Mesendoderm (in vitro differentiated cells): Measurements from ENCODE around the gene TMEM94.
"Not testable (repeated sequence)": the region's sequence is repeated elsewhere in the genome, so short reads cannot be mapped to it uniquely, and the experiment has no call there.

Experiments
- DNase-seq: peaks from one replicate; pipeline ENCODE4 v3.0.0; 2013
- H2AK5ac ChIP-seq: 2 replicates; pipeline ENCODE4 v1.6.1; 2013; ENCODE audit warnings: low read length, inconsistent platforms
- H2BK120ac ChIP-seq: 2 replicates; pipeline ENCODE4 v1.6.1; 2013; ENCODE audit warnings: low read depth, mild to moderate bottlenecking, low read length, moderate library complexity, mixed read lengths
- H2BK15ac ChIP-seq: replicated peaks from 2 replicates; pipeline ENCODE4 v1.6.1; 2013; ENCODE audit warnings: low read depth, mild to moderate bottlenecking, moderate library complexity
- H2BK5ac ChIP-seq: 2 replicates; pipeline ENCODE4 v1.6.1; 2013; ENCODE audit warnings: low read length, inconsistent platforms
- H3K18ac ChIP-seq: 2 replicates; pipeline ENCODE4 v1.6.1; 2013; ENCODE audit warnings: mild to moderate bottlenecking, low read length, mixed read lengths
- H3K23ac ChIP-seq: one replicate; pipeline ENCODE4 v1.6.1; 2013; ENCODE audit warnings: low read length
- H3K27ac ChIP-seq: 2 replicates; pipeline ENCODE4 v1.5.1; 2013; ENCODE audit warnings: low read depth, mild to moderate bottlenecking, inconsistent platforms, low read length, moderate library complexity
- H3K27me3 ChIP-seq: 2 replicates; pipeline ENCODE4 v1.6.1; 2013; ENCODE audit warnings: low read length, control low read depth, mild to moderate bottlenecking, inconsistent platforms; ENCODE audit not compliant: insufficient read depth, poor library complexity
- H3K36me3 ChIP-seq: 2 replicates; pipeline ENCODE4 v1.6.1; 2013; ENCODE audit warnings: low read length, inconsistent platforms; ENCODE audit not compliant: control insufficient read depth, insufficient read depth
- H3K4ac ChIP-seq: one replicate; pipeline ENCODE4 v1.6.1; 2013; ENCODE audit warnings: low read depth, mild to moderate bottlenecking, low read length, moderate library complexity
- H3K4me1 ChIP-seq: 2 replicates; pipeline ENCODE4 v1.6.1; 2013; ENCODE audit warnings: low read depth, low read length, inconsistent platforms; ENCODE audit not compliant: control insufficient read depth
- H3K4me2 ChIP-seq: 2 replicates; pipeline ENCODE4 v1.6.1; 2013; ENCODE audit warnings: low read length
- H3K4me3 ChIP-seq: 2 replicates; pipeline ENCODE4 v1.5.1; 2013; ENCODE audit warnings: mild to moderate bottlenecking, low read length
- H3K56ac ChIP-seq: one replicate; pipeline ENCODE4 v1.6.1; 2013; ENCODE audit warnings: low read length
- H3K79me1 ChIP-seq: 2 replicates; pipeline ENCODE4 v1.6.1; 2013; ENCODE audit warnings: low read length, inconsistent platforms
- H3K79me2 ChIP-seq: 2 replicates; pipeline ENCODE4 v1.6.1; 2013; ENCODE audit warnings: mild to moderate bottlenecking, low read length; ENCODE audit not compliant: control insufficient read depth, insufficient read depth
- H3K9ac ChIP-seq: 2 replicates; pipeline ENCODE4 v1.6.1; 2013; ENCODE audit warnings: low read length, inconsistent platforms
- H4K5ac ChIP-seq: one replicate; pipeline ENCODE4 v1.6.1; 2013; ENCODE audit warnings: low read length
- H4K8ac ChIP-seq: one replicate; pipeline ENCODE4 v1.6.1; 2013; ENCODE audit warnings: low read depth, mild to moderate bottlenecking, control low read depth, low read length, moderate library complexity
- WGBS: extraction: QIAGEN DNeasy Blood & Tissue Kit; methylation state at CpG from one replicate; pipeline ENCODE4 v1.1.7; 2013; ENCODE audit warnings: low lambda C conversion rate, missing lambda C conversion rate; ENCODE audit not compliant: insufficient coverage; ENCODE audit errors: extremely low coverage; 5-methylcytosine and 5-hydroxymethylcytosine counted together

TMEM94 gene

DNA sequence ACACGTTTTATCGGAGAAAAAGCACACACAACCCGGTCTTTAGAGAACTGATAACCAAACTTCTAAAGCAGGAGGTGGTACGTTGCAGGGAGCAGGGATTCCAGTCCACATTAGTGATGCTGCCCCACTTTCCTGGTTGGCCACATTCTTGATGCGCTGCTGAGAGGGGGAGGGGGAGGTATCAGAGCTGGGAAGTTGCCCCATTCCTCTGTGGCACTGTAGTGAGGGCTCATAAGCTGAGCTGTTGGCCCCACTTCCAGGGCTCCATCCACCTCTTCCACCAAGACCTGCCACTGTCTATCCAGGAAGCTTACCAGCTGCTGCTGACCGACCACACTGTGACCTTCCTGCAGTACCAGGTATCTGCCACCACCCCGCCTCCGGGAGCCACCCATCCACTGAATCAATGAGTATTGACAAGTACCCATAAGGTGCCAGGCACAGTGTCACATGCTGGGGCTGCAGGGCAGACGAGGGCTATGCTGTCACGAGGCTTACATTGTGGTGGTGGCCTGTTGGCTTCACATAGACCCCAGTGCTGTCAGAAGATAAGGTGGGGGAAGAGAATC lies 60.9 kb downstream of the TMEM94 start:
- Histone ChIP-seq H3K4ac (no peak overlapping the region), H3K23ac (no peak overlapping the region), H3K9ac (peak overlapping the region; percentile 85), H3K4me1 (peaks cover 3% of the 10 kb centered on the region), H3K18ac (no peak overlapping the region), H4K5ac (no peak overlapping the region), H3K4me3 (peak overlapping the region; percentile 81), H3K79me2 (peaks cover 2% of the 10 kb centered on the region), H2AK5ac (no peak overlapping the region), H3K79me1 (peaks cover 14% of the 10 kb centered on the region), H3K4me2 (peak overlapping the region; percentile 35), H4K8ac (no peak overlapping the region), H2BK5ac (no peak overlapping the region), H3K56ac (peak overlapping the region; percentile 92), H3K27me3 (no peaks in the 10 kb centered on the region), H2BK15ac (no peak overlapping the region), H3K27ac (no peak overlapping the region), H3K36me3 (peaks cover 2% of the 10 kb centered on the region), H2BK120ac (no peak overlapping the region)
- no CpG with 5 or more reads among the region's 10 CpGs for WGBS
- DNase-seq: peak; percentile 45

DNA sequence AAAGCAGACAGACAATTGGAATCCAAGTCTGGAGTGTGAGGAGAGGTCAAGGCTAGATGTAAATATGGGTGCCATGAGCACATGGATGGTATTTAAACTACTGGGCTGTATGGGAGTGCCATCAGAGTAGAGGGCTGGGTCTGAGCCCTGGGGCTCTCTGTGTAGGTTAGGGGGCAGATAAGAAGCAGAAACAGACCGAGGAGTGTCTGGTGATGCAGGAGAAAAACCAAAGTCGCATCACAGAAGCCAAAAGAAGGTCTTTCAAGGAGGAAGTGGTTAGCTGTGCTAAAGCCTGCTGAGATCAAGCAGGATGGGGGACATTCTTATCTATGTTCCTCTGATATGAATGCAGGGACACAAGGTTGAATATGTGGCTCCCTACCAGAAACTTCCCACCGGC lies 61.8 kb downstream of the TMEM94 start:
- Histone ChIP-seq H3K4me1 (peaks cover 3% of the 10 kb centered on the region), H3K4me2 (no peak overlapping the region), H3K4me3 (no peak overlapping the region), H3K79me2 (peaks cover 2% of the 10 kb centered on the region), H2AK5ac (no peak overlapping the region), H4K8ac (no peak overlapping the region), H2BK5ac (no peak overlapping the region), H3K18ac (no peak overlapping the region), H3K27ac (no peak overlapping the region), H3K56ac (no peak overlapping the region), H3K36me3 (peaks cover 3% of the 10 kb centered on the region), H2BK120ac (no peak overlapping the region), H4K5ac (no peak overlapping the region), H3K4ac (no peak overlapping the region), H3K27me3 (no peaks in the 10 kb centered on the region), H3K79me1 (peaks cover 14% of the 10 kb centered on the region), H3K9ac (no peak overlapping the region), H2BK15ac (no peak overlapping the region), H3K23ac (no peak overlapping the region)
- DNase-seq: no peak
- WGBS: no CpG with 5 or more reads among the region's 3 CpGs

DNA sequence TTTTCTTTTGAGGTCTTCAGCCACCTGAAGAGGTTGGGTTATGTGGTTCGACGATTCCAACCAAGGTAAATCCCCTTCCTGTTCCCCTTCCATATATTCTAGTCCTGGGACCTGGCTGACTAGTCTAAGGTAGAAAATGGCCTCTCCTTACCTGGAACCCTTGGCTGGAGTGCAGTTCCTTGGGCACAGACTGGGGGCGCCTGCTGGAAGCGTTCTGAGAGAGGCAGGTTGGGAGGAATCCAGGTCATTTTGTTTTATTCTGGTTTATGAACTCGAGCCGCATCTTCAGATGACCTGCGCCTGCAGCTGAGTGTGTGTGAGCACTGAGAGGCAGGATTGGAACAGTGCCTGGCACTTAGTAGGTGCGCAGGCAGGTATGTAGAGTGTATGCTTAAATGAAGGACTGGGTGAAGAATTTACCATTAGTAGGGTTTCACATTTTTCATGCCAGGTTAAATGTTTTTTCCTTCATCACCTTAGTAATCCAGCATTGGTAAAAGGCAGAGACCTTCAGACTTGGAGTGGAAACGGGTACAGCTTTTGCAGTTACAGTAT lies 62.6 kb downstream of the TMEM94 start:
- Histone ChIP-seq H3K4me2 (no peak overlapping the region), H3K23ac (no peak overlapping the region), H3K27me3 (no peaks in the 10 kb centered on the region), H2BK5ac (no peak overlapping the region), H3K79me2 (peaks cover 2% of the 10 kb centered on the region), H3K4me3 (no peak overlapping the region), H2BK15ac (no peak overlapping the region), H3K4me1 (peaks cover 3% of the 10 kb centered on the region), H4K8ac (no peak overlapping the region), H2AK5ac (no peak overlapping the region), H4K5ac (no peak overlapping the region), H3K9ac (no peak overlapping the region), H2BK120ac (no peak overlapping the region), H3K56ac (no peak overlapping the region), H3K18ac (no peak overlapping the region), H3K27ac (no peak overlapping the region), H3K4ac (no peak overlapping the region), H3K36me3 (peaks cover 3% of the 10 kb centered on the region), H3K79me1 (peaks cover 12% of the 10 kb centered on the region)
- no CpG with 5 or more reads among the region's 9 CpGs for WGBS
- DNase-seq: no peak

DNA sequence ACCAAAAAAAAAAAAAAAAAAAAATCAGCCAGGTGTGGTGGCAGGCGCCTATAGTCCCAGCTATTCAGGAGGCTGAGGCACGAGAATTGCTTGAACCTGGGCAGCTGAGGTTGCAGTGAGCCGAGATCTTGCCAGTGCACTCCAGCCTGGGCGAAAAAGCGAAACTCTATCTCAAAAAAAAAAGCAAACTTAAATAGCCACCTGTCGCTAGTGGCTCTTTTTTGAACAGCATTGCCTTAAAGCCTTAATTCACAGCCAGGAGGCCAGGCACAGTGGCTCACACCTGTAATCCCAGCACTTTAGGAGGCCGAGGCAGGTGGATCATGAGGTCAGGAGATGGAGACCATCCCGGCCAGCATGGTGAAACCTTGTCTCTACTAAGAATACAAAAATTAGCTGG lies 64.0 kb downstream of the TMEM94 start:
- H4K5ac ChIP-seq, H3K36me3 ChIP-seq, H3K27ac ChIP-seq, H3K79me1 ChIP-seq, H2AK5ac ChIP-seq, H3K9ac ChIP-seq, H2BK120ac ChIP-seq, DNase-seq, H3K4me1 ChIP-seq, H3K4me3 ChIP-seq, H3K56ac ChIP-seq, H3K27me3 ChIP-seq, H2BK15ac ChIP-seq, H3K79me2 ChIP-seq, H2BK5ac ChIP-seq, H3K18ac ChIP-seq, H3K4me2 ChIP-seq, H3K23ac ChIP-seq, H4K8ac ChIP-seq, H3K4ac ChIP-seq: not testable (repeated sequence)
- WGBS: no CpG with 5 or more reads among the region's 8 CpGs

DNA sequence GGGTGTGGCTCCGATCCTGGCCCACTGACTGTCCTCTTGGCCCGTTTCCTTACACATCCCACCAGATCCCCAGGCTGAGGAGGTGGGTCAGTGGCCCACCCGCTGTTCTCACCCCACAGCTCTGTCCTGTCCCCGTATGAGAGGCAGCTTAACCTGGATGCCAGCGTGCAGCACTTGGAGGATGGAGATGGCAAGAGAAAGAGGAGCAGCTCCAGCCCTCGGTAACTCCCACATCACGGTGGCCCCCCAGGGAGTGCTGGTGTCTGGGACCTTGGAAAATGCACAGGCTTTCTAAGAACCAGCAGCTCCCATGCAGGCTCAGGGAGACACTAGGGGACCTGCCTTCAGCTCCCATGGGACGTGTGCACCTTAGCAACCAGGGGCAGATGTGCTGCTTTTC lies 64.9 kb downstream of the TMEM94 start:
- H3K79me1 ChIP-seq: peaks cover 6% of the 10 kb centered on the region
- H3K18ac ChIP-seq: no peak overlapping the region
- WGBS: no CpG with 5 or more reads among the region's 8 CpGs
- H2BK5ac ChIP-seq: no peak overlapping the region
- H3K4me3 ChIP-seq: no peak overlapping the region
- peaks cover 3% of the 10 kb centered on the region for H3K36me3 ChIP-seq
- no peak overlapping the region for H3K4me2 ChIP-seq
- no peaks in the 10 kb centered on the region for H3K79me2 ChIP-seq
- H3K9ac ChIP-seq: no peak overlapping the region
- H4K5ac ChIP-seq: no peak overlapping the region
- no peak for DNase-seq
- no peak overlapping the region for H3K23ac ChIP-seq
- no peaks in the 10 kb centered on the region for H3K27me3 ChIP-seq
- H2AK5ac ChIP-seq: no peak overlapping the region
- H4K8ac ChIP-seq: no peak overlapping the region
- no peak overlapping the region for H2BK120ac ChIP-seq
- no peak overlapping the region for H3K56ac ChIP-seq
- H3K4ac ChIP-seq: no peak overlapping the region
- H3K4me1 ChIP-seq: no peaks in the 10 kb centered on the region
- H2BK15ac ChIP-seq: no peak overlapping the region
- H3K27ac ChIP-seq: no peak overlapping the region
